Hindlimb muscle (tissue), 1 donor: ENCODE measurements around the gene DBN1. TPM values are rescaled to one million over a fixed set of nuclear protein-coding genes. Genes with fewer than 3 reads are reported as not detected.

Source experiments
- DNase-seq: peaks from one replicate; pipeline ENCODE4 v3.0.0-alpha.2; 2013
- polyA plus RNA-seq: library from polyadenylated mRNA; unstranded; fragments of 120-200 nt; gene quantifications from one replicate; pipeline ENCODE4 v1.2.1, GENCODE V29; 2013; ENCODE audit not compliant: insufficient read length

The DBN1 gene
- polyA plus RNA-seq, 1 donor = 280 TPM

DNA sequence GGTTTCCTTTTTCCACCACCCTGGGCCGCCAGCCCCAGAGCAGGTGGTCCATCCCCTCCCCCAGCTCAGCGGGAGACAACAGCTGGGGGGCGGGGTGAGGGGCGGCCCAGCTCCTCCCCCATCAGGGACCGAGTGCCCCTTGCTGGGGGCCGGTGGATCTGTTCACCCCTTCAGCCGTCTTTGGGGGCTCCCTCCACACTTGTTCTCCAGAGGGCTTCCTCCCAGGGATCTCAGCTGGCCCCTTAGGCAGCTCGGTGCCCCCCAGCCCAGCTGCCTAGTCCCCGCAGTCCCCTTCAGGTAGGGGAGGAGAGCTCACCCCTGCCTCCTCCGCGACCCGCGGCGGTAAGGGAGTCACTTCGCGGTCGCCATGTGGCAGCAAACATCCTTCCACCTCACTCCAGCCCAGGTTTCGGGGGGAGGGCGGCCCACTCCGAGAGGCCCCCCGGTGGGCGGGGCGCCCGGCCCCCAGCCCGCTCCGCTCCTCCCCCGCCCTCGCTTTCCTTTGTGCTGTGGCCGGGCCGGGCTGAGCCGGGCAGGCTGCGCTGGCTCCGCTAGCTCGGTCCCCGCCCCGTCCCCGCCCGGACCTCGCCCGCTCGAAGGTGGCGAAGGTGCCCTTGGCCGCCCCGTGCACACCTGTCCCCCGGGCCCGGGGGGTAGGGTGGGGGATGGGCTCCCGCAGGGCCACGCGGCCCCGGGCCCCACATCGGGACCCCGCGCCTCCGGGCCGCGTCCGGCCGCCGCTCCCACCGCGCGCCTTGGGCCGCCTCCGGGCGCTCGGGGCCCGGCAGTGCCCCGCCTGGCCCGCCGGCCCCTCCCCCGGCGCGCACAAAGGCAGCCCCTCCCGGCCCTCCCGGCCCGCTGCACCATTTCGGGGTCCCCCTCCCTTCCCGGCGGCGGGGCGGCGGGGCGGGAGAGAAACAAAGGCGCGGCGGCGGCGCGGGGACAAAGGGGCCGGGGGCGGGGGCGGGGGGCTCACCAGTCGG, 683 bp downstream of the DBN1 start:
- DNase-seq = no peak

GRCh38 chr5:177471610-177472356, 1.7 kb downstream of the DBN1 start:
- no peak for DNase-seq

- DNase-seq = no peak
These were observed 2.5 kb downstream of the DBN1 start for GRCh38 chr5:177470759-177471536.

DNA sequence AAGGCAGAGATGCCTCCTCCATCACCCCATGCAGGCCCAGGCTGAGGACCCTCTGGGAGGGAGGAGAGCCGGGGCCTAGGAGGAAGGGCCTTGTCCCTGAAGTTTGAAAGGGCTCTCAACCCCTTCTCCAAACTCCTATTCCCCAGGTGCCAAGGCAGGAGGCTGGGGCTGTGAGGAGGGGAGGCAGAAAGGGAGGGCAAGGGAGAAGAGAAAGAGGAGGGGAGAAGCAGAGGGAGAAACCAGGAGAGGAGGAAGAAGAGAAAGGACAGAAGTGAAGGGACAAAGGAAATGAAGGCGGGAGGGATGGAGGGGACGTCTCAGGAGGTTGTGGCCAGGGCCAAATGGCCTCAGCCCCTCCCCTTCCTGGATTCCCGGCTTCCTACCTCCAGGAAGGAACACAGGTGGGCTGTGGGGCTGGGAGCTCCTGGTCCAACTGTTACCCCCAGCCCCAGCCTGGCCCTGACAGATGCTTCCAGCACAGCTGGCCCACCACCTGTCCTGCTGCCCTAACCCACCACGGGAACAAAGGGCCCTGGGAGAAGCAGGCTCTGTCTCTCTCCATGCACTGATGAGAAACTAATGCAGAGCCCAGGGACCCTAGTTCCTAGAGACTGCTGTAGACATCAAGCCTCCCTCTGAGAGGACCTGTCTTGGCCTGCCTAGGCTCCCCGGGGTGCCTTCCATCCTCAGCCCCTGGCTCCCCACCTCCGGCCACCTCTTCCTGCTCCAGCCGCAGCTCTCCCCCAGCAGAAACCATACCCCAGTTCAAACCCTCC, 3.5 kb downstream of the DBN1 start:
- no peak for DNase-seq

DNA sequence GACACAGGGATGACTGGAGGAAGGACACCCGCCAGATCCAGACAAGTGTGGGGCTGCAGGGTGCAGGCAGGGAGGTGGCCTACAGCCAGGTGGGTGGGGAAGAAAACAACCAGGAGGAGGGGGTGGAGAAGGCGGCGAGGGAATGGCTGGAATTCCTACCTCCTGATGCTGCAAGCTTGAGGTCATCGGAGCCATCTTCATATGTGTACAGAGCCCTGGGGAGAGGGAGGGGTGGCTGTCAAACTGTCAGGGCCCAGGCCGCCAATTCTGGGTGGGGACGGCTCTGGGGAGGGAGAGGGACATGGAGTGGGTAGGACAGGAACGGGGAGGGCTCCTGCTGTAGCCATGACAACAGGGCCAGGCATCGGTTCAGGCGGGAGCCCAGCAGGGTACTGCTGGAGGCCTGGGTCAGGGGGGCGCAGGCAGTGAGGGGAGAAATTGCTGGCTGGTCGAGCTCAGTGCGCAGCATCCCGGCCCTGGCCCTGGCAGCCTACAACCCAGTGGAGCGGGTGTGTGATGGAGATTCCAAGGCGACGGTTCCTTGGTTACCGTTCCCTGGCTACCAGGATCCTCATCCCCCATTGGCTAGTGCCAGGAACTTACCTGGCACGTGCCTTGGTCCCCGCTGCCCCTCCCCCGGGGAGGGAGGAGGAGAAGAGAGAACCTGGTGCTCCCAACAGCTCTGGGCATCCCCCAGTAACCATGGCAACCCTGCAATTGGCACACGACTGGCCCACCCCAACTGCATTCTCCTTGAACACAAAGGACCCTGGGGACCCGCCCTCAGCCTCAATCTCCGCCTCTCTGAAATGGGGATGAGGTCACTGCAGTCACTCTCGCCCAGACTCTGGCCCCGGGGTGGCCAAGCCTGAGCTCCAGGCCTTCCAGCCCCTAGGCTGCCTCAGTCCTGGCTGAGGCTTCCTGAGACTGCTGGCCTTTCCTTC, 4.5 kb downstream of the DBN1 start:
- DNase-seq = no peak

DNA sequence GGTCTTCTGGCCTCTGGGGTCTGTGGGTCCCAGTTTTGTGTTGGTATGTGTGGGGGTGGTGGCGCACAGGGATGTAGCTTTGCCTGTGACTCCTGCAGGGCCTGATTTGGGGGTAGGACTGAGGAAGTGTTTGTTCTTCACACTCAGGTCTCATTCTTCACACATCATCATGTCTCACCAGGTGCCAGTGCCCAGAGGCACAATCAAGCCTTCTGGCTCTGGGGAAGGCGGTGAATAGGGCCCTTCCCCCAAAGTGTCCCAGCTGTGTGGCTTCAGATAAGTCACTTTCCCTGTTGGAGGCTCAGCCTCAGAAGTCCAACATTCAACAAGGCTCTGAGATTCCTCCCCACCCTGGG, 5.1 kb downstream of the DBN1 start:
- DNase-seq = no peak

GRCh38 chr5:177467436-177467835, 6.0 kb downstream of the DBN1 start:
- no peak for DNase-seq

- DNase-seq = no peak
These were observed 6.6 kb downstream of the DBN1 start for GRCh38 chr5:177466861-177467260.

DNA sequence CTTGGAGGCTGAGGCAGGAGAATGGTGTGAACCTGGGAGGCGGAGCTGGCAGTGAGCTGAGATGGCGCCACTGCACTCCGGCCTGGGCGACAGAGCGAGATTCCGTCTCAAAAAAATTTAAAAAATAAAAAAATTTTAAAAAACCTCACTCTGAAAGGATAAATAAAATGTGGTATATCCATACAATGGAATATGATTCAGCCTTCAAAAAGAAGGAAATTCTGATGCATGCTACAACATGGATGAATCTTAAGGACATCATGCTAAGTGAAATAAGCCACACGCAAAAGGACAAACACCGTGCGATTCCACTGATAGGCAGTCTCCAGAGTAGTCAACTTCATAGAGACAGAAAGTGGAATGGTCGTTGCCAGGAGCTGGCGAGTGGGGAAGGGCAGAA, 8.4 kb downstream of the DBN1 start:
- DNase-seq = no peak

GRCh38 chr5:177462021-177462670, 11.3 kb downstream of the DBN1 start:
- DNase-seq = no peak

- DNase-seq = no peak
These were observed 13.4 kb downstream of the DBN1 start for GRCh38 chr5:177459819-177460628.

DNA sequence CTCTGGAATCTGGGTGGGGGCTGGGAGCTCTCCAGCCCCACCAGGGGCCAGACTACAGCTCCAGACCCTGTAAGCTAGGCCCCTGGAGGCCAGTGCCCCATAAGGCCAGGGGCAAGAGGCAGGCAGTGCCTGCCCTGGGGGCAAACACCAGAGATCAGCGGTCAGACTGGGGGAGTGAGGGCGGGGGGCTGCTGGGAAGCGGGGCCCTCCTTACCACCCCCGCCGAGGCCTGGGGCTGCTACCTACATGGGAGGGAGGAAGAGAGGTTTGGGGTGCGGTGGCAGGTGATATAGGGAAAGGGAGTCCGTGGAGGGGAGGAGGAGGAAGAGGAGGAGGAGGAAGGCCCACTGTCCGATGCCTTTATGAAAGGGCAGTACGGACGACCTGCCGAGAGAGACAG, 14.1 kb downstream of the DBN1 start:
- no peak for DNase-seq

DNA sequence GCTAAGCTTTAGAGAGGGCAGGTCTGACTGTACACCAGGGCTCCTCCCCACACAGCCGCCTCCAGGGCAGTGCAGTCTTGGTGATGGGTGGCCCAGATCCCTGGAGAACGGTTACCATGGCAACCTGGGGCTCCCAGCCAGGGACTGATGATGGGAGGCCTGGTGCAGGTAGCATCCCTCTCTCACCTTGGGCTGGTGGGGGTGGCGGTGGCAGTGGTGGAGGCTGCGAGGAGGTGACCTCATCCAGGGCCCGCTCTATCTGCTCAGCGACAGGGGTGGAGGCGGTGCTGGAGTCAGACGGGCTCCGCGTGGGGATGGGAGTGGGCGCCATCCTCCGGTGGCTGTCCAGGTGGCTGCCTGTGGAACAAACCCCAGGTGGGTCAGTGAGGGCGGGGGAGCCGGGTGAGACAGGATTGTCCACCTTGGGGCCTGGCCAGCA, 14.5 kb downstream of the DBN1 start:
- DNase-seq = no peak

DNA sequence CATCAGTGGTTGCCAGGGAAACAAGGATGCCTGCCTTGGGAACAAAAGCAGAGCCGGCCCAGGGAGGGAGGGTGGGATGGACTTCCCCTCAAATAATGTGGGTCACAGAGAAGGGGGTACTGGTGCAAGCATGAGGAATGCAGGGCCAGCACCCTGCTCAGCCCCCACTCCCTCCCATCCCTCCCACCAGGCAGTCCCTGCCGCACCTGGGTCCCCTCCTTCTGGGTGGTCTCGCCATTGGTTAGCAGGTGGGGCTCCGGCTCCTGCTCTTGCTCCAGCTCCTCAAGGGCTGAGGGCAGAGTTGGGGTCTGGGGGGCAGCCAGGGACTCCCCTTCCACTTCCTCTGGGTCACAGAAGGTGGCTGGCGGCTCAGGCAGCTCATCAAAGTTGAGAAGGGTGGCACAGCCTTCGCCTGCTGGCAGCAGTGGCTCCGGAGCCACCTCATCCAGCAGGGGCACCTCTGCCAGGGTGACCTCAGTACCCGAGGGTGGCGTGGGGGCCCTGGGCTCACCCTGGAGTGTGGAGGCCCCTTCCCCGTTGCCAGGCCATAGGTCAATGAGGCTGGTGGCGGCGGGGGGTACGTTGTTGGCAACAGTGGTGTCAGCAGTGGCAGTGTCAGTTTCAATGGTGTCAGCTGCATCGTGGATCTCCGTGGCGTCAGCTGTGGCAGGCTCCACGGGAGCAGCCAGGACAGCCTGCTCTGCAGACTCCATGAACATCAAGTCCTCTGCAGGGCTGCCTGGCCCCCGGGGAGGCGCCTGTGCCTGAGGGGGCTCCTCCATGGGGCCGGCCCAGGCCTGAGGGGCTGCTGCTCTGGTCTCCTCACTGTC, 15.4 kb downstream of the DBN1 start:
- no peak for DNase-seq

DNA sequence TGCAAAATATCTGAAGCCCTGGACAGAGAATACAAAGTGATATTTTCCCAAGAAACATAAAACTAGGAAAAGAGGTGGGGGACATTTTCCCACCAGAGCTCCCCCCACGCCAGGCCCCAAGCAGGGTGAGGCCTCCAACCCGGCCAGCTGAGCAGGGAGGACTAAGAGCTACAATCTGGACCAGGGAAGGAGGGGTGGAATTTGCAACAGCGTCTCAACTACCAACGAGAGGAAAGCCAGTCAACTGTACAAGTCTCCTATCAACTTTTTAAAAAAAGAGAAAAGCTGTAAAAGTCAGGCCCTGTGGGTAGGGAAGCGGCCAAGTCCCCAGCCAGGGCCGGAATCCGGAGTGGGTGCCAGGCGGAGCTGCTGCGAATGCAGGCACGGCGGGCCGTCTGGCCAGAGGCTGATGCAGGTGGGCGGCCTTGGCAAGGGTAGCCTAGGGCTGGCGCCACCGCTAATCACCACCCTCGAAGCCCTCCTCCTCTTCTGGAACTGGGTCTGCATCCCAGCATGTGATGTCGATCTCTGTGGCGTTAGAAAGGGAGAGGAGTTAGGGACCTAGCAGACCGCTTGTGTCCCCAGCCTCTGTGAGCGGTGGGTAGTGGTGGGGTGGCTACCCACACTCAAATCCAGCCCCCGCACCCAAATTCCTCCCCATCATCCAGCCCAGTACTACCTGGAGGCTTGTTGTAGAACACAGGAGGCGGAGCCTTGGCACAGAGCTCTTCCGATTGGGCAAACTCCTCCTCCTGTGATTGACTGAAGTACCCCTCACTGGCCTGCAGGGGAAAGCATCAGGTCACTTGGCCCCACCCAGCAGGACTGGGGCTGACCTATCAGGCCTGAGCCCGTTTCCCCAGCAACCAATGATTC, 16.2 kb downstream of the DBN1 start:
- peak; percentile 88 for DNase-seq

DNA sequence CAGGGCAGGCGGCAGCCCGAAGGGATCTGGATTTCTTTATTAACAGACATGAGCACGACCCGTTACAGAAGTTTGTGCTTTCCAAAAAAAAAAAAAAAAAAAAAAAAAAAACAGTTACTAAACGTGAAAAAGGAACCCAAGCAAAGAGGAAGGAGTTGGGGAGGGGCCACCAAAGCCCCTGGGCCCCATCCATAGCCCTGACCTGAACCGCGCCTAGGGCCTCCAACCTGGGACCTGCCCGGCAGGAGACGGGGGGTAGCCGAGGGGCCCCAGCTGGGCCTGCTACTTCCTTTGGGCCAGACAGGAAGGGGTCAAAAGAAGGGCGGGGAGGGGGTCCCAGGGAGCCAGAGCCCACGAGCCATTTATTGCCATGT, 16.9 kb downstream of the DBN1 start:
- no peak for DNase-seq
